Endometrium (tissue), 2 donors: ENCODE measurements around the gene ZNF70.
"Not testable (repeated sequence)": the region's sequence is repeated elsewhere in the genome, so short reads cannot be mapped to it uniquely, and the experiment has no call there.

Experiments used
- FAIRE-seq: peaks from 2 replicates; lab custom pipeline; 2012; peaks lifted over from hg19 to GRCh38; lab: Jason Lieb, UNC
- donor health status: control.
- donor health status: control.

ZNF70 gene

DNA sequence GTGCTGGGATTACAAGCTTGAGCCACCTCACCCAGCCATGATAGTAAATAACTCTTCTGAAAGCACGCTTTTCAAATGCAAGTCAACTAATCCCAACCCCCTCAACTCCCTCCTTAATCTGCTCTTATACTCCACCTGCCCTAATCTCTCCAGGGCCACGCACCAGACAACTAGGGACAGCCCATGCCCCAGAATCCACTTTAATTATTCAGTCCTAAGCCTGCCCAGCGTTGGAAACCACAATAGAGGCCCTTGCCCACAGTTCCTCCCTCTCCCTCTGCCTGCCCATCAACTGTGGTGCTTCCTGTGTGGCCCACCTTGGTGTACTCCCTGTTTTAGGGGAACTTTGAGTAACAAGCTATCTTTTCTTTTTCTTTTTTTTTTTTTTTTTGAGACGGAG, 6.0 kb upstream of the ZNF70 start:
- no peak for FAIRE-seq

DNA sequence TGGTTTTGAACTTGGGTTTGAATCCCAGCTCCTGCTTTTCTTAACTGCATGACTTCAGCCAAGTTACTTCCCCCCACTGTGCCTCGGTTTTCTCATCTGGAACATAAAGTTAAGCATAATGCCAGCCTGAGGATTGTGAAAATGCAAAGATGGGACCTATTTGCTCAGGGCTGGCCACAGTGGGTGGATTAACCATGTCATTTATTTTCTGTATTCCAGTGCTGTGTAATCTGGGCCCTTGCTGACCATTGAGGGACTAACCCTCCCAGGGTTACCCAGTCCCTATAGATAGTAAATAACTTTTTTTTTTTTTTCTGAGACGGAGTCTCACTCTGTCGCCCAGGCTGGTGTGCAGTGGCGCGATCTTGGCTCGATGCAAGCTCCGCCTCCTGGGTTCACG, 4.8 kb upstream of the ZNF70 start:
- no peak for FAIRE-seq

DNA sequence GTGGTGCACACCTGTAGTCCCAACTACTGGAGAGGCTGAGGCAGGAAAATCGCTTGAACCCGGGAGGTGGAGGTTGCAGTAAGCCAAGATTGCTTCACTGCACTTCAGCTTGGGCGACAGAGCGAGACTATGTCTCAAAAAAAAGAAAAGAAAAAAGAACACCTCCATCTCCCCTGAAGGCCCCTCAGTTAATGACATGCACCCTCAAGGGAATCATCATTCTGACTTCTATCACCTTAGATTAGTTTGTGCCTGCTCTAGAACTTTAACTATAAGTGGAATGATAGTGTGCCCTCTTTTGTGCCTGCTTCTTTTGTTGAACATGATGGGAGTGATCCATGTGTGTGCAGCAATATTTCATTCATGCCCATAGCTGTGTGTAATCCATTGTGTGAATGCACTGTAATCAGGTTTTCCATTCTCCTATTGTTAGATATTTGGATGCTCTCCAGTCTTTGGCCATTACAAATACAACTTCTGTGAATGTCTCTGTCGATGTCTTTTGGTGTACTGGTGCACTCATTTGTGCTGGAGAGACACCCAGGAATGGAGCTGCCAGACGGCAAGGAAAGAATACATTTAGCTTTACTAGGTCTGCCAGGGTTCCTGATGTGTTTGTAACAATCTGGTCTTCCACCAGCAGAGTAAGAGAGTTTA, 4.2 kb upstream of the ZNF70 start:
- no peak for FAIRE-seq

DNA sequence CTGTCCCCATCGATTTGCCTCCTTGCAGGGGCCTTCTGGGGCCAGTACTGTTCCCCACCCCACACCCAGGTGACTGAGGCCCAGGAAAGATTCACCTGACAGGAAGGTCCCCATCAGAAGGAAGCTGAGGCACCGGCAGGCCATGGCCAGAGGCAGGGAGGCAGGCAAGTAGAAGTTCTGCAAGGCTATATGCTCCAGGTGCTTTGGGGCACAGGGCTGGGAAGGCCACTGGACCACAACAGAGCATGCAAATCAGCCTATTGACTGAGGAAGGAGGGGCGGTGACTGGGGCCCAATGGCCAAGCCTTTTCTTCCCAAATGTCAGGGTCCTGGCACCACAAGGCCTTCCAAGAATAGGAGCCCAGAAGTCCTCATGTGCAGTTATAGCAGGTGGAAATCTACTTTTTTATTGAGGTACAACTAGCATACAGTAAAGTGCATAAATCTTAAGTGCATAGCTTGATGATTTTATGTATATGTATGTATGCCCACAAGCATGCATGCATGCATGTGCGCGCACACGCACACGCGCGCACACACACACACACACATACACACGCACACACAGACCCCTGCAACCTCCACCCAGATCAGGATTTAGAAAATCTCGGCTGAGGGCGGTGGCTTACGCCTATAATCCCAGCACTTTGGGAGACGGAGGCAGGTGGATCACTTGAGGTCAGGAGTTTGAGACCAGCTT, 3.5 kb upstream of the ZNF70 start, which contains the start of gene VPREB3:
Gene VPREB3, minus strand, starts transcription at position 206 of the 700 bp plus-strand sequence. Its CDS starts 62 bp downstream, at position 144.
- FAIRE-seq, result no peak

DNA sequence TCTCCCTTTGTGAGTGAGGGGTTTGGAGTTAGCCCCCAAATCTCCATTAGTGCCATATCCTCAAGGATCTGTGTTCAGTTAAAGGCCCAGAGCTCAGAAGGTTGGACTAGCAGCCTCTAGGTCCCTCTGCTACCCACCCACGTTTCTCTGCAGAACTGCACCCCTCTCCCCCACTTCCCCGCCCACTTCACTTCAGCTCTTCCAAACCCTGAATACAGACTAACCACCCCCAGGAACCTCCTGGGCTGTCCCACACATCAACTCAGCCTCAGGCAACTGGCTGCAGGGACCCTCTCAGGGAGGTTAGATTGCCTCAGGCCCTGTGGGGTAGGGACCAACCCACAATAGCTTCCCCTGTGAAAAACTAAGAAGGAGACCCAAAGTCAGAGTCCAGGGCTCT, 2.5 kb upstream of the ZNF70 start:
- FAIRE-seq, result no peak

DNA sequence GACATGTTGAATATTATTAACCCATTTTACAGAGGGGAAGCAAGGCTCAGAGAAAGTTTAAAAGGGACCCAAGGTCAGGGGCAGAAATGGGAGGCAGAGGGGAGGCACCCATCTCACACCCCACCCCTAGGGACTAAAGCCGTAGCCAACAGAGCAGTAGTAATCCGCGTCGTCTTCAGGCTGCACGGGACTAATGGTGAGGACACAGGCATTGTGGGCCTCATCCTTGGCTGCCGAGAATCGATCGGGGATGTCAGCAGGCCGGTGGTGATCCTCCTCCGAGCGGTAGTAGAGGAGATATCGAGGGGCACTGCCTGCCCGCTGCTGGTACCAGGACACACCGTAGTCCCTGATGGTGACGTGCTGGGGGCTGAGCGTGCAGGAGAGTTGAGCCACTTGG, 1.8 kb upstream of the ZNF70 start:
- FAIRE-seq, result no peak

DNA sequence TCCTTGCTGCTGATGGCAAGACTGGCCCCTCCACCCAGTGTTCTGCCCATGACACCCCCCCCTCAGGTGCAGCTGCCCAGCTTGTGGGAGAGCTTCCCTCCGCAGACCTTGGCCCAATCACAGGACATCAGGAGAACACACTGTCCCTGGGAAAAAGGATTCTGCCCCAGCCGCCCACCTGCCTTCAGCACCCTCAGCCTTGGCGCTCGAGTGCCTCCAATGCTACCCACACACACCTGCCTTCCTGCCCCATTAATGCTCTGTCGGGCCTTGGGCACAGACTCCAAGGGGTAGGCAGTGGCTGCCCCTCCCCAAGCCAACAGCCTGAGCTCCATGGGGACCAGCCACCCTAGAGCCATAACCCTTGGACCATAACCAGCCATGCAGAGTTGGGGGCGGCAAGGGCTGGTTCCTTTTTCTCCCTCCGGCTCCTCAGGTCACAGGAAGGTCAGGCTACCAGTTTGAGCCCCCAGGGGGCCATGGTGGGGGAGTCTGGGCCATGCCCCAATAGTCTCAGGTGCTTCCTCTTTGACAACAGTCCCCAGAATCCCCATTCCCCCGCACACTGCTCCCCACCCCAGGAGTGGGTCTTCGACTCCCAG, 1.3 kb upstream of the ZNF70 start:
- no peak for FAIRE-seq

DNA sequence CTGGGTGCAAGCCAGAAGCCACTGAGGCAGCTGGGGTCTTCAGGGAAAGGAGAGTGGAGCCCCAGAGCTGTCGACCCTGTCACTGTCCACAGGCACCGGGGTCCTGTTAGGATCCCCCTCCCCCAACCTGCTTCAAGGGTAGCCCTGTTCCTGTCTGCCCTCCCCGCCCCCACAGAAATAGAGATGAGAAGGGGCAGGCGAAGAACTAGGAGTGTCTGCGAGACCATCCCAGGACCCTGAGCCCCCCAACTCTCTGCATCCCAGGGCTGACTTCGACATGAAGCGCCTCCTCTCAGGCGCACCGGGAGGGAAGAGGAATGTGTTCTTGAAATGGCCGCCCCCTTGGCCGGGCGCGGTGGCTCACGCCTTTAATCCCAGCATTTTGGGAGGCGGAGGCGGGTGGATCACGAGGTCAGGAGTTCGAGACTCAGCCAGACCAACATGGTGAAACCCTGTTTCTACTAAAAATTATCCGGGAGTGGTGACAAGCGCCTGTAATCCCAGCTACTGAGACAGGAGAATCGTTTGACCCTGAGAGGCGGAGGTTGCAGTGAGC, 607 bp upstream of the ZNF70 start:
- no peak for FAIRE-seq

DNA sequence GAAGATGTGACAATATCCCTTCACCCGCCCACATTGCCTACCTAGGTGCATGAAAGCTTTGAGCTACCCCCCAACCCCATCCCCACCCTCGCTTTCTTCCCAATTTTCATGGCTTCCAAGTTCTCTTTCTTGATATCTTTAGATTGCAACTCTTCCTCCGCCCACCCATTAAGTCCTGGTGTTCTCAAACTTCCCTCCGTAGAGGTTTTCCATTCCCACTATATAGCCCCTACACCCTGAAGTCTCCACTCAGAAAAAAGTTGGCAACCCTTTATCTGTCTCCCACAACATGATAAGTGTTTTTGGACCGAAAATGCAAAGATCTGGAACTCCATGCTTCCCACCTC, 572 bp downstream of the ZNF70 start:
- FAIRE-seq, result no peak

DNA sequence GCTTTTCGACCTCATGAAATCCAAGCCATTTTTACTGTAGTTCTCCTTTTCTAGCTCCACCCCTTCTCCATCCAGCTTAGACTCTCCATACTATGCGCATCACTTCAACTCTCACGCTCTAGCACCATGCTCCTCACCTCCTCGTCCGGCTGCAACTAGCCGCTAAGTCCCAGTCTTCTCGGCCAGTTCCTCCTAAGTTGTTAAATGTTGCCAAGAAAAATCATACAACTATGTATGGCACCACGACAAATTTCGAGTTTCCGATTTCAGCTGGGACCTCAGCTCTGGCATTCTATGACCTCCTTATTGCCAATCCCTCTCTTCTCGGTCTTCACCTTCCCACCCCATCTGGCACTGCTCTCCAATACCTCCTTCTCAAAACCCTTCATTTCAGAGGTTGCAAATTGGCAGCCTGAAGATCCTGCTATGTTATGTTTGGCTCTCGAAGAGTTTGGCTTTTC, 1.0 kb downstream of the ZNF70 start:
- no peak for FAIRE-seq

DNA sequence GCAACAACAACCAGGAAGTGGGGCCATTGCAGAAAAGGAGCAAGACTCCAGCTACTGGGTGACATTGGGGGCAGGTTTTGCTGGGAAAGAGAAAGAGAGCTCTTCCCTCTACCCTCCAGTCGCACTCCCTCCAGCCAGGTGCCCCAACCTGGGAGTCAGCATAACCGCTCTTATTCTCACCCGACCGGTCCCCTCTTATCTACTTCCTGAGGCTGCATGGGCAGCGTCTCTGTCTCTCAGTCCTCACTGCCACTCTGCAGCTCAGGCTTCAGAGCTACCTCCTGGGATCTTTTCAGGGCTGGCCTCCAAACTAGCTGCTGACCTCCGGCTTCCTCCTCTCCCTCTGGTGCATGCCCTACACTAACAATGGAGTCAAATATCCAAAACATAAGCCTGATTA, 5.1 kb downstream of the ZNF70 start:
- no peak for FAIRE-seq

DNA sequence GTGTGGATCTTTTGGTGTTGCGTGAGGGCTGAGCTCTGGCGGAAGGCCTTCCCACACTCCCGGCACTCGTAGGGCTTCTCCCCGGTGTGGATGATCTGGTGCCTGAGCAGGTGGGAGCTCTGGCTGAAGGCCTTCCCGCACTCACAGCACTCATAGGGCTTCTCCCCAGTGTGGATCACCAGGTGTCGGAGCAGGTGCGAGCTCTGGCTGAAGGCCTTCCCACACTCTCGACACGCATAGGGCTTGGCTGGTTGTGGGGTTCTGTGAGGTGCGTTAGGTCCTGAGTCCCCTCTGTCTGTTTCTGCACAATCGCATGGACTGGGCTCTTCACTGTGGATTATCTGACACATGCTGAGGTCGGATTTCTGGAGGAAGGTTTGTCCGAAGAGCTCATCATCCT, 6.4 kb downstream of the ZNF70 start:
- no peak for FAIRE-seq

DNA sequence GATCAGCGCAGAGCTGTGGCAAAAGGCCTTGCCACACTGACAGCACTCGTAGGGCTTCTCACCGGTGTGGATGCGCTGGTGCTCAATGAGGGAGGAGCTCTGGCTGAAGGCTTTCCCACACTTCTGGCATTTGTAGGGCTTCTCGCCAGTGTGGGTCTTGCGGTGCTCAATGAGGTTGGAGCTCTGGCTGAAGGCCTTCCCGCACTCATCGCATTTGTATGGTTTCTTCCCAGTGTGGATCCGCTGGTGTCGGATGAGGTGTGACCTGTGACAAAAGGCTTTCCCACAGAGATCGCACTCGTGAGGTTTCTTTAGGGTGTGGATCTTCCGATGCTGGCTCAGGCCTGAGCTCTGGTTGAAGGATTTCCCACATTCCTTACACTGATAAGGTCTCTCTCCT, 6.9 kb downstream of the ZNF70 start:
- FAIRE-seq, result no peak

DNA sequence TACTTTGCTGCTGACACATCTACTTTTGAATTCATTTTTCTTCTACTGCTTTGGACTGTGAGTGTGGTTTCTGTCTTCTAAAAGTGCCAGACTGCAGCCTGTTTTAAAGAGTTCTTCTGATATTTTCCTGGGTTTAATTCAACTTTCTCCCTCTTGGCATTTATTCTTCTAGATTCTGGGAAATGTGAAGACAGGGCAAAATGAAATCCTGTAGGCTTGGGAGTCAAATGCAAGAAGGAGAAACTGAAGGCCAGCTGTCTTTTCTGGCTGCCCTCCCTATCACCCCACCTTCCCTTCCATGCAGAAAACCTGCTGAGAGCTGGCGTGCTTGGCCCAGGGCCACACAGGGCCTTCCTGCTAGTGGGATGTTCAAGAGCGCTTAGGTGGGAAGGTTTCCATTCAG, 7.6 kb downstream of the ZNF70 start:
- FAIRE-seq, result no peak

DNA sequence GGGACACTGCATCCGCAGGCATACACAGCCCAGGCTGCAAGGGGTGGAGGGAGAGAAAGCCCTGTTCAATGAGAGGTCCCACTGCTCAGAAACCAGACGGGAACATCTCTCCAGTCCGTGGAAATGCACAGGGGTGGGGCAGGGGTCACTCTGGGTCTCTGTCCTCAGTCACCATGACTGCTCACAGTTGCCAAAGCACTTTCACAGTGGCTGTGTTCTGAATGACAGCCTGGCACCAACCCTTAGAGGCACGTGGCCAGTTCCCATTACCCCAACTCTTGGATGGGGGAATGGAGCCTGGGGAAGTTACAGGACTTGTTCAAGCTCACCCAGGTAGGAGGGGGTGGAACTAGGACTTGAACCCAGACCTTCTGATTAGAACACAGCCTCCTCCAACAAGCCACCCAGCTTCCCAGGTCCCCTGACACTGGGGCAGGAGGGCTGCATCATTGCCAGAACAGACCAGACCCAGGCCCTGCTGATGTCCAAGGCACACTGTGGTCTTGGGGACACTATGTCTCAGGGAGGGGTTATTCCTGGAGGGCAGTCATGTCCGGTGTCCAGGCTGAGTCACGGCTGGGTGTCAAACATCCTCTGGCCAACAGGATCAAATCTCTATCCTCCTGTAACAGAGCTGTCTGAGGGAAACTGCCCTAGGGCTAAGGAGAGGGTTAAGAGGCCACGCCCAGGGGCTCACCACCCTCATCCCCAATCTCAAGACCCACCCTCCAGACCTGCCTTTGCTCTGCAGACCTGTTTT, 8.2 kb downstream of the ZNF70 start:
- FAIRE-seq, result no peak

DNA sequence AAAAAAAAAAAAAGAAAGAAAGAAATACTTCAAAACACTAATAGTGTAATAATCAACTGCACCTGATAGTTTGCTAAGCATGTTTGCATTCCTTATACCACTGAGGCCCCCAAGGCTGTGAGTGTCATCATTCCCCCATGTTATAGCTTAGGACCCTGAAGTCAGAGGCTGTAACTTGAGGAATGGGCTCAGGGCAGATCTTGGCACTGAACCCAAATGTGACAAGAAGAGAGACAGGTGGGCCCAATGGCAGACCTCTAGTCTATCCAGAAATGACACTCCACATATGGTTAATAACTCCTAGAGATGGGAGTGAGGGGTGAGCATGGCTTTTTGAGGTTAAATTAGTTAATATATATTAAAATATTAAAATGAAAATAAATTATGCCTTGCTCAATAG, 13.2 kb downstream of the ZNF70 start:
- no peak for FAIRE-seq

DNA sequence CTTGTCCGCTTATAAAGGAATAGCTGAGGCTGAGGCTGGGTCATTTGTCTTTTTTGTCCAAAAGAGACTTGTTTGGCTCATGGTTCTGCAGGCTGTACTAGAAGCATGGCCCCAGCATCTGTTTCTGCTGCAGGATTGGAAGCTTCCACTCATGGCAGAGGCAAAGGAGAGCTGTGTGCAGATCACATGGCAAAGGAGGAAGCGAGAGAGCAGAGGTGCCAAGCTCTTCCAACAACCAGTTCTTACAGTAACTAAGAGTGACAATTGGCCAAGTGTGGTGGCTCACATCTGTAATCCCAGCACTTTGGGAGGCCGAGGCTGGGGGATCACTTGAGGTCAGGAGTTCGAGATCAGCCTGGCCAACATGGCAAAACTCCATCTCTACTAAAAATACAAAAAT, 22.8 kb downstream of the ZNF70 start:
- not testable (repeated sequence) for FAIRE-seq

DNA sequence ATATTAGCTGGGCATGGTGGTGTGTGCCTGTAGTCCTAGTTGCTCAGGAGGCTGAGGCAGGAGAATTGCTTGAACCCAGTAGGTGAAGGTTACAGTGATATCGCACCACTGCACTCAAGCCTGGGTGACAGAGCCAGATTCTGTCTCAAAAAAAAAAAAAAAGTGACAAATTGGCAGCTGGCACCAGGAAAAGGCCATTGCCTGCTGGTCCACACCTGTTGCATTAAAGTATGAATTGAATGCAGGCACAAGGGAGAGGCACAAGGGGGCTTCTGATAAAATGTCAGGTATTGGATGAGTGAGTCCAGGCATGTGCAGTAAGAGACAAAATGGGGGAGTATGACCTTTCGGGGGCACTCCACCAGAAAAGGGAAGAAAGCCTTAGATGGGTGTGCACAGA, 28.2 kb downstream of the ZNF70 start:
- FAIRE-seq, result no peak

DNA sequence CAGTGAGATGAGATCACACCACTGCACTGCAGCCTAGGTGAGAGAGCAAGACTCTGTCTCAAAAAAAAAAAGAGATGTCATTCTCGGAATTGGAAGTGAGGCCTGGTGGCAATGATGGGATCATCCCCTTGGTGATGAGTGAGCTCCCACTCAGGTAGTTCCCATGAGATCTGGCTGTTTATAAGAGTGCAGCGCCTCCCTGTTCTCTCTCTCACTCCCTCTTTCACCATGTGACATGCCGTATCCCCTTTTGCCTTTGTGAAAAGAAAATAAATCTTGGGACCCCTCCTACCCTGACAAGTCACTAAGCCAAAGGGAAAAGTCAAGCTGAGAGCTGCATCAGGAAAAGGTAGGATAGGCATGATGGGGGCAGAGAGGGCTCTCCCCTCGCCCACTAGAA, 28.8 kb downstream of the ZNF70 start:
- no peak for FAIRE-seq

DNA sequence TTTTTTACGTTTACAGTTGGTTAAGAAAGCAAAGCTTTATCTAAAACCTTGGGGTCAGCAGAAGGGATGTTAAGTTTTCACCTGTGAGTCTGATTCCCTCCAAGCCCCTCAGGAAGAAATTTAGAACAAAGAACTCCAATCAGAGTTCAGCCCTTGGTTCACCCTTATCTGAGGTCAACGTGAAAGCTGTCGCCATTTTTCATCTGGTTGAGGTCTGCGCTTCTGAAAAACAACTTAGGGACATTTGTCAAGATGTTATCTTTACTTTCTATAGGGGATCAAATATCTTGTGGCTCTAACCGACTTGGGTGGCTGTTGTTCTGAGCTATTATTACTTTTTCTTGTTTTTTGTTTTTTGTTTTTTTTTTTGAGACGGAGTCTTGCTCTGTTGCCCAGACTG, 30.1 kb downstream of the ZNF70 start:
- FAIRE-seq, result no peak

DNA sequence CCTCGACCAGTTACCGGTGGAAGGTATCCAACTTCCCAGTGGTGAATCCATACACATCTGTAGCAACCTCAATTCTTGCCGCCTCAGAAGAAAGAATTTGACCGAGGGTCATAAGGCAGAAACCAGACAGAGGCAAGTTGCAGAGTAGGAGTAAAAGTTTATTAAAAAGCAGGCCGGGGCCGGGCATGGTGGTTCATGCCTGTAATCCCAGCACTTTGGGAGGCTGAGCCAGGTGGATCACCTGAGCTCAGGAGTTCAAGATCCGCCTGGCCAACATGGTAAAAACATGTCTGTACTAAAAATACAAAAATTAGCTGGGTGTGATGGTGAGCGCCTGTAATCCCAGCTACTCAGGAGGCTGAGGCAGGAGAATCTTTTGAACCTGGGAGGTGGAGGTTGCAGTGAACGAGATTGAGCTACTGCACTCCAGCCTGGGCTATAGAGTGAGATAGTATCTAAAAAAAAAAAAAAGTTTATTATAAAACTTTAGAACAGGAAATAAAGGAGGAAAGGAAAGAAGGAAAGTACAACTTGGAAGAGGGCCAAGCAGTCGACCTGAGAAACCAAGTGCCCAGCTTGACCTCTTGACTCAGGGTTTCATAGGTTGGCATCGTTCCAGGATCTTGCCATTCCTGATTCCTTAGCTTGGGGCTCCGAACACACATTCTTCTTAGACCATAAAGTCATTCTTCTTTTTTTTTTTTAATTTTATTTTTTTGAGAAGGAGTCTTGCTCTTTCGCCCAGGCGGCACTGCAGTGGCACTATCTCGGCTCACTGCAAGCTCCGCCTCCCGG, 32.3 kb downstream of the ZNF70 start:
- no peak for FAIRE-seq
